GM10847 (cell line): Measurements from ENCODE around the gene ANKRD63.

Experiments
- POLR2A ChIP-seq: IDR thresholded peaks from 2 replicates; pipeline ENCODE4 v1.6.1; 2011; ENCODE audit not compliant: insufficient read length; ENCODE audit errors: extremely low read depth

Gene ANKRD63

GRCh38 chr15:40265875-40266274, 17.0 kb downstream of the ANKRD63 start:
- TF ChIP-seq POLR2A, result no peak

GRCh38 chr15:40265355-40265754, 17.5 kb downstream of the ANKRD63 start:
- no peak for TF ChIP-seq POLR2A

GRCh38 chr15:40264321-40265153, 18.3 kb downstream of the ANKRD63 start:
- TF ChIP-seq POLR2A, result no peak

- TF ChIP-seq POLR2A, result no peak
These were observed 19.7 kb downstream of the ANKRD63 start for GRCh38 chr15:40263024-40263754.

- no peak for TF ChIP-seq POLR2A
These were observed 23.8 kb downstream of the ANKRD63 start for GRCh38 chr15:40259021-40259420.

GRCh38 chr15:40258544-40258943, 24.3 kb downstream of the ANKRD63 start:
- no peak for TF ChIP-seq POLR2A

GRCh38 chr15:40257656-40258450, 25.0 kb downstream of the ANKRD63 start:
- no peak for TF ChIP-seq POLR2A

GRCh38 chr15:40256638-40257235, 26.1 kb downstream of the ANKRD63 start:
- no peak for TF ChIP-seq POLR2A

- no peak for TF ChIP-seq POLR2A
These were observed 27.8 kb downstream of the ANKRD63 start for GRCh38 chr15:40255033-40255432.

GRCh38 chr15:40254452-40254851, 28.4 kb downstream of the ANKRD63 start:
- TF ChIP-seq POLR2A, result no peak

- TF ChIP-seq POLR2A, result no peak
These were observed 29.6 kb downstream of the ANKRD63 start for GRCh38 chr15:40253167-40253790.

GRCh38 chr15:40252438-40253166, 30.3 kb downstream of the ANKRD63 start:
- no peak for TF ChIP-seq POLR2A

GRCh38 chr15:40252141-40252437, 30.8 kb downstream of the ANKRD63 start:
- no peak for TF ChIP-seq POLR2A

- TF ChIP-seq POLR2A, result no peak
These were observed 31.3 kb downstream of the ANKRD63 start for GRCh38 chr15:40251486-40252140.

GRCh38 chr15:40250771-40251483, 31.9 kb downstream of the ANKRD63 start:
- no peak for TF ChIP-seq POLR2A
